PFSK-1 (cell line): ENCODE measurements around the gene GSG1.

ENCODE experiments used
- FOXP2 ChIP-seq: optimal IDR thresholded peaks from 2 replicates; pipeline ENCODE3; 2011; ENCODE audit warnings: borderline replicate concordance, control low read depth, inconsistent platforms; ENCODE audit not compliant: insufficient read depth; ENCODE audit errors: extremely low read length, extremely low read depth
- POLR2AphosphoS5 ChIP-seq: IDR thresholded peaks from 2 replicates; pipeline ENCODE4 v1.6.1; 2012; ENCODE audit warnings: low read depth, mild to moderate bottlenecking, control low read depth, low read length, moderate library complexity
- SIN3A ChIP-seq: IDR thresholded peaks from 2 replicates; pipeline ENCODE4 v1.6.1; 2012; ENCODE audit warnings: mild to moderate bottlenecking, low read length, moderate library complexity, borderline replicate concordance; ENCODE audit not compliant: insufficient read depth
- TAF1 ChIP-seq: IDR thresholded peaks from 2 replicates; pipeline ENCODE4 v1.6.1; 2012; ENCODE audit warnings: low read length, control low read depth, borderline replicate concordance; ENCODE audit not compliant: insufficient read depth
- TF ChIP-seq, protein P1 (sequence below), 2 experiments: IDR thresholded peaks; 2 replicates each; pipeline versions ENCODE4 v1.6.1 to v1.8.0; 2011 to 2012; ENCODE audit warnings: low read depth in 2 of 2, low read length in 2 of 2, control low read depth in 1 of 2, inconsistent platforms in 1 of 2, mild to moderate bottlenecking in 1 of 2, moderate library complexity in 1 of 2; ENCODE audit not compliant: insufficient read depth in 1 of 2

Gene GSG1

DNA sequence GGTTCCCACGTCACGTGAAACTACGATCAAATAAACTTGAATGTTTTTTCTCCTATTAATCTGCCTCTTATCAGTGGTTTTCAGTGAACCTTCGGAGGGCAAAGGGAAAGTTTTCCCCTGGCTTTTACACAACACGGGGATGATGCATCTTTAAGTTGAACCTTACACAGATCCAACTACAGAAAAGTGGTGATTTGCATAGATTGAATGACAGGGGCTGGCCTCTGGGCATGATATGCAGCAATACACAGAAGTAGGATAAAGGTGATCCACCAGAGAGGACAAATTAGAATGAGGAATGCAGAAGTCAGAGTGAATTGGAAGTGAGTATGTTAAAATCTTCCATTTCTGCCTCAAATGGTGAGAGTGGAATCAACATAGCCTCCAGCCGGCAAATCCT lies 11.6 kb downstream of the GSG1 start:
- TF ChIP-seq, protein P1, sequence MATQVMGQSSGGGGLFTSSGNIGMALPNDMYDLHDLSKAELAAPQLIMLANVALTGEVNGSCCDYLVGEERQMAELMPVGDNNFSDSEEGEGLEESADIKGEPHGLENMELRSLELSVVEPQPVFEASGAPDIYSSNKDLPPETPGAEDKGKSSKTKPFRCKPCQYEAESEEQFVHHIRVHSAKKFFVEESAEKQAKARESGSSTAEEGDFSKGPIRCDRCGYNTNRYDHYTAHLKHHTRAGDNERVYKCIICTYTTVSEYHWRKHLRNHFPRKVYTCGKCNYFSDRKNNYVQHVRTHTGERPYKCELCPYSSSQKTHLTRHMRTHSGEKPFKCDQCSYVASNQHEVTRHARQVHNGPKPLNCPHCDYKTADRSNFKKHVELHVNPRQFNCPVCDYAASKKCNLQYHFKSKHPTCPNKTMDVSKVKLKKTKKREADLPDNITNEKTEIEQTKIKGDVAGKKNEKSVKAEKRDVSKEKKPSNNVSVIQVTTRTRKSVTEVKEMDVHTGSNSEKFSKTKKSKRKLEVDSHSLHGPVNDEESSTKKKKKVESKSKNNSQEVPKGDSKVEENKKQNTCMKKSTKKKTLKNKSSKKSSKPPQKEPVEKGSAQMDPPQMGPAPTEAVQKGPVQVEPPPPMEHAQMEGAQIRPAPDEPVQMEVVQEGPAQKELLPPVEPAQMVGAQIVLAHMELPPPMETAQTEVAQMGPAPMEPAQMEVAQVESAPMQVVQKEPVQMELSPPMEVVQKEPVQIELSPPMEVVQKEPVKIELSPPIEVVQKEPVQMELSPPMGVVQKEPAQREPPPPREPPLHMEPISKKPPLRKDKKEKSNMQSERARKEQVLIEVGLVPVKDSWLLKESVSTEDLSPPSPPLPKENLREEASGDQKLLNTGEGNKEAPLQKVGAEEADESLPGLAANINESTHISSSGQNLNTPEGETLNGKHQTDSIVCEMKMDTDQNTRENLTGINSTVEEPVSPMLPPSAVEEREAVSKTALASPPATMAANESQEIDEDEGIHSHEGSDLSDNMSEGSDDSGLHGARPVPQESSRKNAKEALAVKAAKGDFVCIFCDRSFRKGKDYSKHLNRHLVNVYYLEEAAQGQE (IDR thresholded peaks at IDR 0.05; ENCODE audit: insufficient read depth in 1 of 2, low read depth in 2 of 2, low read length in 2 of 2) = no peak
- TF ChIP-seq TAF1 (no peak), FOXP2 (no peak), POLR2AphosphoS5 (no peak), SIN3A (no peak)

DNA sequence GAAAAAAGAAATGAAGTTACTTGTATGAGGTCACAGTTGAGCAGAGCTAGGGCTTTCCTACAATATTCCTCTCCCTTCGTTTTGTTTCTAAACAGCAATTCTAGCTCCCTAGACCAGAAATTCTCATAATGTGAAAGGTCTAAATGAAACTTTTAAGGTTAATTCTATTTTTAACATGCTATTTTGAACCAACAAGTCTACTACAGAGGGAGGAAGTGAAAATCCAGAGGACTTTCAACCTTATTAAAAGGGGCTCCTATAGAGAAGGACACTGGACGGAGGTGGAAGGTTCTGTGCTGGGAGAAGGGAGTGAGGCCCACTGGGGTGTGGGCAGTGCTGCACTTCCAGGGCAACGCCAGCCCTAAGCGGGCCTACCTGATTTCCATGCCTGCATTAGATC lies 13.4 kb downstream of the GSG1 start:
- TF ChIP-seq SIN3A (no peak), POLR2AphosphoS5 (no peak), FOXP2 (no peak), TAF1 (no peak)
- TF ChIP-seq, protein P1 (IDR thresholded peaks at IDR 0.05; ENCODE audit: insufficient read depth in 1 of 2, low read depth in 2 of 2, low read length in 2 of 2) = no peak

DNA sequence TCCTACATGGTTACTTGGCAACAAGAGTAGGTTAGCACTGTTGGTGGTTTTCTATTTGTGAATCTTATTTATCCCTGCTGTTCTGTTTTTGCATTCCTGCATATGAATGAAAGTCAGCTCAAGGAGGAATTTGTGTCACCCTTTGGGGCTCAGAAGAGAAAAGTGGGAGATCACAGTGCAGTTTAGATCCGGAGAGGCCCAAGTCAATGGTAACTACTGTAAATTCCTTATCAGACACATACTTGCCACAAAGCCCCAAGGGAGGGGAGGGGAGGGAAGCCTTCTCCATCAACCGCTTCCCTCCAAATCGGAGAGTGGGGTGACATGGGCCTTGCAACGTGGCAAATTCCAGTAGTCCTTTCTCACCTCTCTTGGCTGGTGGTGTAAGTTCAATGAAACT lies 15.0 kb downstream of the GSG1 start:
- TF ChIP-seq FOXP2 = no peak
- TF ChIP-seq TAF1 = no peak
- TF ChIP-seq, protein P1 (IDR thresholded peaks at IDR 0.05; ENCODE audit: insufficient read depth in 1 of 2, low read depth in 2 of 2, low read length in 2 of 2) = no peak
- TF ChIP-seq SIN3A = no peak
- TF ChIP-seq POLR2AphosphoS5 = no peak

DNA sequence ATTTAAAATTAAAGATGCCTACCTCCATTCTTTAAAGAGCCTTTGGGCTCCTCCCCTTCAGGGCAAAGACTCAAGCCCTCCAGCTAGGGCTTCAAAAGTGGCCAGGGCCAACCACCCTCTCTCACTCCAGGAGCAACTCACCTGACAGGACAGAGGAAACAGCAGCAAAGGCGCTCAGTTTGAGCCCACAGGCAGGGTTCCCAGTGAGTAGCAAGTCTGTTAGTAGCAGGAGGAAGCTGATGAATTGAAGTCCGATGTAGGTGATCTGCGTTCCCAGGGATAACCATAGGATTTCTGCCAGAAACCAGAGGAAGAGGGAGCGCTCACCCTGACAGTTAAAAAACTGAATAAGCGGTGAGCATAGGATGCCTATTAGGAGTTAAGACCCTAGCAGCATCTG lies 15.7 kb downstream of the GSG1 start:
- TF ChIP-seq, protein P1 (IDR thresholded peaks at IDR 0.05; ENCODE audit: insufficient read depth in 1 of 2, low read depth in 2 of 2, low read length in 2 of 2) = no peak
- TF ChIP-seq FOXP2 (no peak), POLR2AphosphoS5 (no peak), TAF1 (no peak), SIN3A (no peak)
